ENCODE results near the gene MFSD8.
"Not testable (repeated sequence)": the region's sequence is repeated elsewhere in the genome, so short reads cannot be mapped to it uniquely, and the experiment has no call there.

The MFSD8 gene

GRCh38 chr4:127959794-127960193, 5.2 kb downstream of the MFSD8 start:
- Histone ChIP-seq H3K4me3 (no peak overlapping the region), H3K27ac (no peak overlapping the region)

- Histone ChIP-seq H3K27ac (no peak overlapping the region), H3K4me3 (no peak overlapping the region)
Observed at GRCh38 chr4:127957105-127957504, 7.9 kb downstream of the MFSD8 start.

- Histone ChIP-seq H3K4me3 (no peak overlapping the region), H3K27ac (no peak overlapping the region)
Observed at GRCh38 chr4:127936974-127937373, 28.0 kb downstream of the MFSD8 start.

GRCh38 chr4:127931836-127932235, 33.1 kb downstream of the MFSD8 start:
- not testable (repeated sequence) for H3K27ac ChIP-seq, H3K4me3 ChIP-seq

- Histone ChIP-seq H3K4me3 (no peak overlapping the region), H3K27ac (no peak overlapping the region)
Observed at GRCh38 chr4:127930175-127930574, 34.8 kb downstream of the MFSD8 start.

GRCh38 chr4:127925720-127926119, 39.3 kb downstream of the MFSD8 start:
- H3K27ac ChIP-seq, H3K4me3 ChIP-seq: not testable (repeated sequence)

- Histone ChIP-seq H3K4me3 (no peak overlapping the region), H3K27ac (no peak overlapping the region)
Observed at GRCh38 chr4:127922226-127922625, 42.7 kb downstream of the MFSD8 start.

- no peak overlapping the region for H3K4me3 ChIP-seq
- H3K27ac ChIP-seq: no peak overlapping the region
Observed at GRCh38 chr4:127920521-127920920, 44.5 kb downstream of the MFSD8 start.

GRCh38 chr4:127917151-127917550, 47.8 kb downstream of the MFSD8 start:
- Histone ChIP-seq H3K4me3 (no peak overlapping the region), H3K27ac (no peak overlapping the region)

GRCh38 chr4:127916512-127916911, 48.5 kb downstream of the MFSD8 start:
- Histone ChIP-seq H3K4me3 (no peak overlapping the region), H3K27ac (no peak overlapping the region)

GRCh38 chr4:127905029-127905428, 59.9 kb downstream of the MFSD8 start:
- H3K27ac ChIP-seq: no peak overlapping the region
- H3K4me3 ChIP-seq: no peak overlapping the region

GRCh38 chr4:127899682-127900081, 65.3 kb downstream of the MFSD8 start:
- H3K27ac ChIP-seq, H3K4me3 ChIP-seq: not testable (repeated sequence)

GRCh38 chr4:127896528-127896927, 68.4 kb downstream of the MFSD8 start:
- H3K27ac ChIP-seq: no peak overlapping the region
- no peak overlapping the region for H3K4me3 ChIP-seq

GRCh38 chr4:127896069-127896468, 68.9 kb downstream of the MFSD8 start:
- H3K4me3 ChIP-seq: no peak overlapping the region
- H3K27ac ChIP-seq: no peak overlapping the region

- Histone ChIP-seq H3K4me3 (no peak overlapping the region), H3K27ac (no peak overlapping the region)
Observed at GRCh38 chr4:127889903-127890302, 75.1 kb downstream of the MFSD8 start.

- Histone ChIP-seq H3K27ac (no peak overlapping the region), H3K4me3 (no peak overlapping the region)
Observed at GRCh38 chr4:127888559-127888958, 76.4 kb downstream of the MFSD8 start.

GRCh38 chr4:127881563-127881864, 83.5 kb downstream of the MFSD8 start:
- H3K27ac ChIP-seq: peak overlapping the region in 12 of 21 experiments; percentile 58 to 92 (median 84)
- H3K4me3 ChIP-seq: peak overlapping the region; percentile 65 to 97 (median 91)

- H3K27ac ChIP-seq: peak within 1 kb of the TSS; percentile 44 to 92 (median 82)
- H3K4me3 ChIP-seq: peak within 1 kb of the TSS; percentile 65 to 97 (median 91)
Observed at GRCh38 chr4:127880763-127881562, 84.0 kb downstream of the MFSD8 start, which contains the start of gene PLK4. Gene PLK4, plus strand, starts transcription at chr4:127880893. Its CDS starts 242 bp downstream, at chr4:127881135.

- Histone ChIP-seq H3K4me3 (no peak overlapping the region), H3K27ac (no peak overlapping the region)
Observed at GRCh38 chr4:127875791-127876190, 89.2 kb downstream of the MFSD8 start.

- Histone ChIP-seq H3K27ac (peak overlapping the region in 7 of 21 experiments; percentile 15 to 54 (median 26)), H3K4me3 (no peak overlapping the region)
Observed at GRCh38 chr4:127870688-127871087, 94.3 kb downstream of the MFSD8 start.

- Histone ChIP-seq H3K27ac (peak overlapping the region in 2 of 21 experiments; percentile 15 to 54), H3K4me3 (no peak overlapping the region)
Observed at GRCh38 chr4:127870281-127870680, 94.7 kb downstream of the MFSD8 start.

GRCh38 chr4:127868196-127868595, 96.8 kb downstream of the MFSD8 start:
- Histone ChIP-seq H3K4me3 (no peak overlapping the region), H3K27ac (no peak overlapping the region)

All from skin epidermis (tissue), 12 donors.